Amniotic stem cell (primary cell): ENCODE results near the gene ACBD7.

Experiments used
- DNase-seq: peaks from one replicate; lab custom pipeline; 2025; lab: John Stamatoyannopoulos, UW

Gene ACBD7

GRCh38 chr10:15088428-15089261, at the start of gene ACBD7:
Gene ACBD7 (minus strand): TSS chr10:15088776. CDS start chr10:15088728, 48 bp downstream.
- DNase-seq: peak; percentile 41

- no peak for DNase-seq
Observed at GRCh38 chr10:15137636-15138035, 49.1 kb upstream of the ACBD7 start.

- DNase-seq: no peak
Observed at GRCh38 chr10:15137036-15137359, 48.4 kb upstream of the ACBD7 start.

- no peak for DNase-seq
Observed at GRCh38 chr10:15136129-15137035, 47.8 kb upstream of the ACBD7 start.

GRCh38 chr10:15131330-15131729, 42.8 kb upstream of the ACBD7 start:
- no peak for DNase-seq

- DNase-seq: no peak
Observed at GRCh38 chr10:15124908-15125307, 36.3 kb upstream of the ACBD7 start.

- no peak for DNase-seq
Observed at GRCh38 chr10:15124190-15124589, 35.6 kb upstream of the ACBD7 start.

- peak; percentile 9 for DNase-seq
Observed at GRCh38 chr10:15123749-15124184, 35.2 kb upstream of the ACBD7 start.

GRCh38 chr10:15122477-15123030, 34.0 kb upstream of the ACBD7 start:
- no peak for DNase-seq

- DNase-seq: no peak
Observed at GRCh38 chr10:15121707-15122106, 33.1 kb upstream of the ACBD7 start.

- no peak for DNase-seq
Observed at GRCh38 chr10:15120523-15120922, 31.9 kb upstream of the ACBD7 start.

GRCh38 chr10:15118615-15119014, 30.0 kb upstream of the ACBD7 start:
- no peak for DNase-seq

- DNase-seq: no peak
Observed at GRCh38 chr10:15116225-15116624, 27.6 kb upstream of the ACBD7 start.

GRCh38 chr10:15113766-15114165, 25.2 kb upstream of the ACBD7 start:
- no peak for DNase-seq

- DNase-seq: no peak
Observed at GRCh38 chr10:15112657-15113056, 24.1 kb upstream of the ACBD7 start.

- DNase-seq: peak; percentile 7
Observed at GRCh38 chr10:15106352-15107013, 17.9 kb upstream of the ACBD7 start.

- DNase-seq: no peak
Observed at GRCh38 chr10:15103513-15103912, 14.9 kb upstream of the ACBD7 start.

- DNase-seq: no peak
Observed at GRCh38 chr10:15099886-15100285, 11.3 kb upstream of the ACBD7 start.

- peak; percentile 88 for DNase-seq
Observed at GRCh38 chr10:15097011-15097812, 8.6 kb upstream of the ACBD7 start, which contains the start of gene RPP38. Gene RPP38 (plus strand): TSS chr10:15097355. CDS start chr10:15103315, 5,960 bp downstream.

- no peak for DNase-seq
Observed at GRCh38 chr10:15096661-15097010, 8.1 kb upstream of the ACBD7 start.

GRCh38 chr10:15092855-15093408, 4.4 kb upstream of the ACBD7 start:
- no peak for DNase-seq
